ENCODE measurements around the gene LRRN3.

LRRN3 gene

GRCh38 chr7:111074071-111074747 lies 16.7 kb upstream of the LRRN3 start:
- H3K27me3 ChIP-seq = no peaks in the 10 kb centered on the region
- no peaks in the 10 kb centered on the region for H3K36me3 ChIP-seq
- no peak for DNase-seq
- TF ChIP-seq CTCF (IDR thresholded peaks at IDR 0.05; ENCODE audit: low read depth, low read length) = no peak
- H3K4me1 ChIP-seq = no peaks in the 10 kb centered on the region
- no peak overlapping the region for H3K4me3 ChIP-seq (ENCODE audit: low read depth, low read length)
- no peaks in the 10 kb centered on the region for H3K9me3 ChIP-seq

- no peak for DNase-seq
- Histone ChIP-seq H3K9me3 (no peaks in the 10 kb centered on the region), H3K4me3 (ENCODE audit: low read depth, low read length) (no peak overlapping the region), H3K27me3 (no peaks in the 10 kb centered on the region), H3K4me1 (no peaks in the 10 kb centered on the region), H3K36me3 (no peaks in the 10 kb centered on the region)
- no peak for TF ChIP-seq CTCF (IDR thresholded peaks at IDR 0.05; ENCODE audit: low read depth, low read length)
These were observed 16.2 kb upstream of the LRRN3 start for GRCh38 chr7:111074748-111075146.

DNA sequence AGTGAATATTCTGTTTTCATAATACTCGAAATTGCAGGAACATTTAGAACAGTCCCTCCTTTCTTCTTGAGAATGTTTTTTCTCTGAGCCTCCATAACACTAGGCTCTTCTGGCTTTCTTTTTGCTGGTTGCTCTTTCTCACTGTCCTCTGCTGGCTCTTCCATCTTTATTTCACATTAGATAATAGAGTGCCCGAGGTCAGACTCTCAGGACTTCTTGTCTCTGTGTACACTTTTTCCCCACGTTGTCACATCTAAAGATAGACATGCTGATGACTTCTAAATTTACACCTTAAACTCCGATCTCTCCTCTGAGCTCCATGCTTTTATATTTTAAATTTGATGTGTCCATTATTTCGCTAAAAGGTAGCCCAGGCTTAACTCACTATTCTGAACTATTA lies 15.4 kb upstream of the LRRN3 start:
- Histone ChIP-seq H3K9me3 (no peaks in the 10 kb centered on the region), H3K36me3 (no peaks in the 10 kb centered on the region), H3K4me3 (ENCODE audit: low read depth, low read length) (no peak overlapping the region), H3K27me3 (no peaks in the 10 kb centered on the region), H3K4me1 (no peaks in the 10 kb centered on the region)
- DNase-seq = no peak
- TF ChIP-seq CTCF (IDR thresholded peaks at IDR 0.05; ENCODE audit: low read depth, low read length) = no peak

DNA sequence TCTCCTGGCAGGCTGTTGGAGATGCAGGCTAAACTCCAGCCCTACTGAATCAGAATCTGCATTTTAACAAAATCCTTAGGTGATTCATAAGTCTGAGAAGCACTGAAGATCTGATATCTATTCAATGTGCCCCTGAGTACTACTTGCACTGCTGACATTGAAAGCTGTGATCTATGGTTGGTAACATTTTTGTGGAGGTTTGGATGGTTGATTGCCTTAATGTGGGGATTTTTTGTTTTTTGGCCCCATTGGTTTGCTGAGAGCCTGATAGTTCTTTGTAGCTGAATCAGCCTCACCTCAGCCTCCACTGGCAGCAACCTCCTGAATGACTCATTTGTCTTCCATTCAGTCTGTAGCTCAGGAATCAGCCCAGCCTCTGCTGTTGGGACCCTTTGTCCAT lies 14.7 kb upstream of the LRRN3 start:
- no peak for DNase-seq
- Histone ChIP-seq H3K9me3 (no peaks in the 10 kb centered on the region), H3K4me3 (ENCODE audit: low read depth, low read length) (no peak overlapping the region), H3K36me3 (no peaks in the 10 kb centered on the region), H3K27me3 (no peaks in the 10 kb centered on the region), H3K4me1 (no peaks in the 10 kb centered on the region)
- TF ChIP-seq CTCF (IDR thresholded peaks at IDR 0.05; ENCODE audit: low read depth, low read length) = no peak

DNA sequence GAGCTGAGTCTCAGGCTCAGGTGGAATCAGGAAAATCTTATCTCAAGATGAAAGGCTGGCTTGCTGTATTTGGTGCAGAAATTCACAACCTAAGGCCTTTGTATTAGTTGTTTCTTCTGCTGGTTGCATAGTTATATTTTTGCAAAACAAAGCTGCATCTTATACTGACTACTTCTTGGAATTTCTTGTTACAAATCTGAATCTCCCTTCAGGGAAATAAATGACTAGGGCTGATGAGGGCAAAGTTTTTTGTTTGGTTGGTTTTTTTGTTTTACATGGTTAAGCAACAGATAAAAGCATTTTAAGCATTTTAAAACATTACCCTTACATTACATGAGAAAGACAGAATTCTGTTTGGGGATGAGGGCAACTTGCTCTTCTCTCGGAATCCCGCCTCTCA lies 13.9 kb upstream of the LRRN3 start:
- TF ChIP-seq CTCF (IDR thresholded peaks at IDR 0.05; ENCODE audit: low read depth, low read length) = no peak
- Histone ChIP-seq H3K36me3 (no peaks in the 10 kb centered on the region), H3K9me3 (no peaks in the 10 kb centered on the region), H3K27me3 (no peaks in the 10 kb centered on the region), H3K4me1 (no peaks in the 10 kb centered on the region), H3K4me3 (ENCODE audit: low read depth, low read length) (no peak overlapping the region)
- no peak for DNase-seq

DNA sequence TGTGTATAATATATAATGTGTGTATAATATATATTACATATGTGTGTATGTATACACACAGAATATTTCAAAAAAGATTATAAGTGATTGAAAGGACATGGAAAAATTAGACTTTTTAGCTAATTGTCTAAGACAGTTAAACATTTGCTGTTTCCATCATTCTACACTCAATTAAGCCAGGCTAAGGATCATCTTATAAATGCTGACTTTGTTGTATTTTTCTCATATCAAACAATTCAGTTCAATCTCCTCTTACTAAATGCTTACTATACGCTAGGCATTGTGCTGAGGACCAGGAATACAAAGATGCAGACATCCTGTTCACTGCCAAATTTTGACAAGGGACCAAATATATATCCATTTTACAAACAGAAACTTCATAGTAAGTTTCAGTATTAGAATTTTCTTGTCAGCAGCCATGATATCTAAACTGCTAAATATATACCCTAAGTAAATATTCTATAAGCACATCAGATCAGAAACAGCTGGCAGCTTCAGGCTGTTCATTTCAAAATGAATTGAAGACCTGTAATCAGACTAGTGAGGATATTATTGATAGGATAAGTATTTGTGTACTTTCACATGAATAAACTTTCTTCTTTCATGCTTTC lies 10.3 kb upstream of the LRRN3 start:
- Histone ChIP-seq H3K9me3 (no peaks in the 10 kb centered on the region), H3K27me3 (no peaks in the 10 kb centered on the region), H3K4me3 (ENCODE audit: low read depth, low read length) (no peak overlapping the region), H3K36me3 (no peaks in the 10 kb centered on the region), H3K4me1 (no peaks in the 10 kb centered on the region)
- no peak for DNase-seq
- no peak for TF ChIP-seq CTCF (IDR thresholded peaks at IDR 0.05; ENCODE audit: low read depth, low read length)
